ENCODE measurements around the gene KIAA0825. TPM values are rescaled to one million over a fixed set of nuclear protein-coding genes. Genes with fewer than 3 reads are reported as not detected.
"Not testable (repeated sequence)": the region's sequence is repeated elsewhere in the genome, so short reads cannot be mapped to it uniquely, and the experiment has no call there.

The KIAA0825 gene
- total RNA-seq, 4 donors from 2014 or later = 2.5 to 9.3 (median 5.3) TPM

- TF ChIP-seq CTCF (IDR thresholded peaks at IDR 0.05) = no peak
- ATAC-seq (ENCODE audit: low FRiP score) (no peak), DNase-seq (ENCODE audit: low spot score) (no peak)
These were observed 488.3 kb downstream of the KIAA0825 start for GRCh38 chr5:94130077-94130476.

GRCh38 chr5:94125107-94125506 is 493.3 kb downstream of the KIAA0825 start:
- DNase-seq (ENCODE audit: low spot score) (no peak), ATAC-seq (ENCODE audit: low FRiP score) (no peak)
- no peak for TF ChIP-seq CTCF (IDR thresholded peaks at IDR 0.05)

- DNase-seq (ENCODE audit: low spot score); ATAC-seq (ENCODE audit: low FRiP score): not testable (repeated sequence)
These were observed 502.1 kb downstream of the KIAA0825 start for GRCh38 chr5:94116317-94116716.

- DNase-seq (ENCODE audit: low spot score) (no peak), ATAC-seq (ENCODE audit: low FRiP score) (no peak)
- TF ChIP-seq CTCF (IDR thresholded peaks at IDR 0.05) = no peak
These were observed 505.3 kb downstream of the KIAA0825 start for GRCh38 chr5:94113087-94113486.

GRCh38 chr5:94111209-94112004 is 507.0 kb downstream of the KIAA0825 start:
- peak; percentile 99 for ATAC-seq (ENCODE audit: low FRiP score)
- peak; percentile 80 for DNase-seq (ENCODE audit: low spot score)
- no peak for TF ChIP-seq CTCF (IDR thresholded peaks at IDR 0.05)

- no peak for TF ChIP-seq CTCF (IDR thresholded peaks at IDR 0.05)
- DNase-seq (ENCODE audit: low spot score) (no peak), ATAC-seq (ENCODE audit: low FRiP score) (no peak)
These were observed 514.7 kb downstream of the KIAA0825 start for GRCh38 chr5:94103514-94104245.

Other genes starting within 250 kb of the KIAA0825 start
- gene SLF1, start 65 bp upstream of the KIAA0825 start, total RNA-seq = 10 to 100 TPM in 1 of 4 donors, 1 to 10 TPM in 3; 3.4 to 16.2 (median 7.4) TPM

All from omental fat pad (tissue), 4 donors.